ENCODE measurements around the gene TSPAN15.
"Not testable (repeated sequence)": the region's sequence is repeated elsewhere in the genome, so short reads cannot be mapped to it uniquely, and the experiment has no call there.

TSPAN15 gene

GRCh38 chr10:69446650-69447151 lies 4.6 kb upstream of the TSPAN15 start:
- DNase-seq (ENCODE audit: low spot score), result no peak

- peak; percentile 66 for DNase-seq (ENCODE audit: low spot score)
Measured at GRCh38 chr10:69449841-69450240, 1.4 kb upstream of the TSPAN15 start.

GRCh38 chr10:69450395-69450794 lies 870 bp upstream of the TSPAN15 start:
- not testable (repeated sequence) for DNase-seq (ENCODE audit: low spot score)

GRCh38 chr10:69451784-69452251 lies 553 bp downstream of the TSPAN15 start:
- DNase-seq (ENCODE audit: low spot score), result no peak

- DNase-seq (ENCODE audit: low spot score), result no peak
Measured at GRCh38 chr10:69452676-69453415, 1.6 kb downstream of the TSPAN15 start.

- no peak for DNase-seq (ENCODE audit: low spot score)
Measured at GRCh38 chr10:69453795-69454194, 2.5 kb downstream of the TSPAN15 start.

GRCh38 chr10:69455006-69455763 lies 3.9 kb downstream of the TSPAN15 start:
- no peak for DNase-seq (ENCODE audit: low spot score)

GRCh38 chr10:69456880-69457693 lies 5.8 kb downstream of the TSPAN15 start:
- no peak for DNase-seq (ENCODE audit: low spot score)

GRCh38 chr10:69457771-69458237 lies 6.5 kb downstream of the TSPAN15 start:
- no peak for DNase-seq (ENCODE audit: low spot score)

GRCh38 chr10:69458430-69459100 lies 7.3 kb downstream of the TSPAN15 start:
- no peak for DNase-seq (ENCODE audit: low spot score)

GRCh38 chr10:69459101-69459790 lies 8.0 kb downstream of the TSPAN15 start:
- DNase-seq (ENCODE audit: low spot score), result no peak

- no peak for DNase-seq (ENCODE audit: low spot score)
Measured at GRCh38 chr10:69459893-69460575, 8.8 kb downstream of the TSPAN15 start.

- no peak for DNase-seq (ENCODE audit: low spot score)
Measured at GRCh38 chr10:69460576-69461242, 9.4 kb downstream of the TSPAN15 start.

GRCh38 chr10:69461243-69462025 lies 10.2 kb downstream of the TSPAN15 start:
- DNase-seq (ENCODE audit: low spot score), result no peak

GRCh38 chr10:69463886-69464285 lies 12.6 kb downstream of the TSPAN15 start:
- DNase-seq (ENCODE audit: low spot score), result no peak

- DNase-seq (ENCODE audit: low spot score), result no peak
Measured at GRCh38 chr10:69464401-69464800, 13.1 kb downstream of the TSPAN15 start.

- no peak for DNase-seq (ENCODE audit: low spot score)
Measured at GRCh38 chr10:69464801-69465401, 13.6 kb downstream of the TSPAN15 start.

- DNase-seq (ENCODE audit: low spot score), result no peak
Measured at GRCh38 chr10:69465457-69466157, 14.3 kb downstream of the TSPAN15 start.
